ENCODE results near the gene URM1. TPM values are rescaled to one million over a fixed set of nuclear protein-coding genes. Genes with fewer than 3 reads are reported as not detected.

Gene URM1
- total RNA-seq, 1 donor from 2014 or later, result 73.2 TPM

DNA sequence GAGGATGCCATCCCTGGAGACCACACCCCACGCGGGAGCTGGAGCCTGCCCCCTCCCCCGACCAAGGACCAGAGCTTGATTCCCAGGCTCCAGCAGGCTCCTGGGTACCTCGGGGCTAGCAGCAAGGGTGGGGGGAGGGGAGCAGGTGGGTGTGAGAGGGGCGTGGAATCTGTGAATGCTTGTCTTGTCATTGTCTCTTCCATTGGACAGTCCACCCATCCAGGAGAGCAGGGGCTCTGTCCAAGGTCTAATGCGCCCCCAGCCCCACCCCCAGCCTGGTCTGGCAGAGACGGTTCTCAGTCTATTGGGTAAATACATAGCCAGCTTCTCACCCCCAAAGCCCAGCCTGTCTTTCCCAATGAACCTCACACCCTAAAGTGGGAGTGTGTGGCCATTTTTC is 22.8 kb downstream of the URM1 start:
- DNase-seq (ENCODE audit: low read depth, low spot score), result no peak
- H3K4me1 Mint-ChIP-seq, result peaks cover 53% of the 10 kb centered on the region
- TF ChIP-seq CTCF (conservative IDR thresholded peaks at IDR 0.05), result no peak
- peaks cover 64% of the 10 kb centered on the region for H3K27me3 Mint-ChIP-seq (ENCODE audit: low read depth)
- peak overlapping the region; percentile 90 for H3K27ac Mint-ChIP-seq (ENCODE audit: unreplicated experiment)
- peaks cover 29% of the 10 kb centered on the region for H3K36me3 Mint-ChIP-seq (ENCODE audit: low read depth)
- no peaks in the 10 kb centered on the region for H3K9me3 Mint-ChIP-seq
- H3K4me3 Mint-ChIP-seq, result peak overlapping the region; percentile 98

GRCh38 chr9:128394379-128395168 is 23.4 kb downstream of the URM1 start:
- Mint-ChIP-seq H3K27ac (ENCODE audit: unreplicated experiment) (peak overlapping the region; percentile 90), H3K4me1 (peaks cover 47% of the 10 kb centered on the region), H3K9me3 (no peaks in the 10 kb centered on the region), H3K27me3 (ENCODE audit: low read depth) (peaks cover 62% of the 10 kb centered on the region), H3K36me3 (ENCODE audit: low read depth) (peaks cover 25% of the 10 kb centered on the region), H3K4me3 (peak overlapping the region; percentile 98)
- no peak for DNase-seq (ENCODE audit: low read depth, low spot score)
- no peak for TF ChIP-seq CTCF (conservative IDR thresholded peaks at IDR 0.05)

DNA sequence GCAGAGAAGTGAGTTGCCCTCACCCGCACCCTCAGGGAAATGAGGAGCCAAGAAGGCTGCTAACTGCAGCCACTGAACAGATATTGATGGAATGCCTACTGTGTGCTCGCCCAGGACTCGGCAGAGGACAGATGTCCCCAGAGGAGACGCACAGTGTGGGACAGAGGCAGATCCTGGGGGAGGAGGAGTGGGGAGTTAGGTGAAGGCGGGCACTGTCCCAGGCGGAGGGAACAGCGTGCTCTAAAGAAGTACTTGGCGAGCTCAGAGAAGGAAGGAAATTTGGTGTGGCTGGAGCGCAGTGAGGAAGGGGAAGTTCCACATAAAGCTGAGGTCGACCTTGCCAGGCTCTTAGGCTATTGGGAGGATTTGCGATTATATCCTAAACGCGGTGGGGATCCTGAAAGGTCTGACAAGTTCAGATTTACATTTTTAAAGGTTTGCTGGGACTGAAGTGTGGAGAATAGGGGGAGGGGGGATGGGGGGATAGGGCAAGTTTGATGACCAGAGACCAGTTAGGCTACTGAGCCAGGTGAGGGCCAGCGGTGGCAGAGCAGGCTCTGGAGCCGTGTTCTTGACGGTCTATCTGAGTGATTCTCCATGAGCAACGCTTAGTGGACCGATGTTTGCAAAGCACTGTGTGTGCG is 25.9 kb downstream of the URM1 start:
- Mint-ChIP-seq H3K4me1 (peaks cover 35% of the 10 kb centered on the region), H3K27me3 (ENCODE audit: low read depth) (peaks cover 44% of the 10 kb centered on the region), H3K27ac (ENCODE audit: unreplicated experiment) (no peak overlapping the region), H3K36me3 (ENCODE audit: low read depth) (peaks cover 6% of the 10 kb centered on the region), H3K4me3 (peak overlapping the region; percentile 60), H3K9me3 (no peaks in the 10 kb centered on the region)
- no peak for DNase-seq (ENCODE audit: low read depth, low spot score)
- TF ChIP-seq CTCF (conservative IDR thresholded peaks at IDR 0.05), result no peak

DNA sequence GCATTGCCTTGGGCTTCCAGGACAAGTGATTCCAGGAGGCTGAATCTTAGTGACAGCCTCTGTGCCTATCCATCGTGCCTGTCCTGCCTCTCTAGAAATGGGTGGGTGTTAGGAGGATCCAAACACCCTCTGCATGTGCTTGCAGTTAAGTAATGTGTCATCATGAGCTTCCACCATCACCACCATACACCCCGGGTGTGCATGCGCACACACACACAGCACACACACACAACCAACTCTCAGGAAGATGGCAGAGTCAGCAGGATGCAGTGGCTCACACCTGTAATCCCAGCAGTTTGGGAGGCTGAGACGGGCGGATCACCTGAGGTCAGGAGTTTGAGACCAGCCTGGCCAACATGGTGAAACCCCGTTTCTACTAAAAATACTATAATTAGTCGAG is 26.7 kb downstream of the URM1 start:
- Mint-ChIP-seq H3K27me3 (ENCODE audit: low read depth) (peaks cover 39% of the 10 kb centered on the region), H3K4me3 (no peak overlapping the region), H3K36me3 (ENCODE audit: low read depth) (peaks cover 5% of the 10 kb centered on the region)

DNA sequence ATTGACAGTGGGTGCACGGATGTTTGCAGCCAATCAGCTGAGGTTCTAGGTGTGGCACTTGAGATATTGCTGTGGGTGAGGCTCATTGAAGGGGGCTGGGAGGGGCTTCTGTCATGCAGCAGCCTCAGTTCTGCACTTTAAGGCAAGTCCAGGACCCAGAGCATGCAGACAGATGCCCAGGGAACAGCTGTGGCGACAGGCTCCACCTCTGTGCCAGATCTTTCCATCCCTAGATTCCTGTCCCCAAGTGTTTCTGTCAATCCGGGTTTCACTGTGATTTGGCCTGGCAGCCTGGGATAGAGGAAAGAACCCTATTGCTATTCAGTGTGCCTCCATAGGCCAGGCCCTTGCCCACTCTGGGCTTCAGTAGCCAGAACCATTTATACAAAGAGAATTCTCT is 28.7 kb downstream of the URM1 start:
- TF ChIP-seq CTCF (conservative IDR thresholded peaks at IDR 0.05), result no peak
- DNase-seq (ENCODE audit: low read depth, low spot score), result no peak
- H3K27me3 Mint-ChIP-seq (ENCODE audit: low read depth), result peaks cover 24% of the 10 kb centered on the region
- no peak overlapping the region for H3K4me3 Mint-ChIP-seq
- no peak overlapping the region for H3K27ac Mint-ChIP-seq (ENCODE audit: unreplicated experiment)
- H3K4me1 Mint-ChIP-seq, result peaks cover 32% of the 10 kb centered on the region
- no peaks in the 10 kb centered on the region for H3K36me3 Mint-ChIP-seq (ENCODE audit: low read depth)
- no peaks in the 10 kb centered on the region for H3K9me3 Mint-ChIP-seq

More for the DNA sequence above, 26.7 kb downstream of the URM1 start:
- no peak for DNase-seq (ENCODE audit: low read depth, low spot score)
- peaks cover 34% of the 10 kb centered on the region for H3K4me1 Mint-ChIP-seq
- no peaks in the 10 kb centered on the region for H3K9me3 Mint-ChIP-seq
- no peak overlapping the region for H3K27ac Mint-ChIP-seq (ENCODE audit: unreplicated experiment)
- TF ChIP-seq CTCF (conservative IDR thresholded peaks at IDR 0.05), result no peak

Measured in neural crest cell (in vitro differentiated cells).